Measurements from ENCODE around the gene CBX4.

GRCh38 chr17:79829457-79829856 lies 9.8 kb downstream of the CBX4 start:
- TF ChIP-seq CTCF (conservative IDR thresholded peaks at IDR 0.05; ENCODE audit: low read depth, low read length) (no peak), EZH2 (IDR thresholded peaks at IDR 0.05; ENCODE audit: low read length, unreplicated experiment) (no peak), EZH2phosphoT487 (IDR thresholded peaks at IDR 0.05; ENCODE audit: borderline replicate concordance, low read length) (no peak)

Measured in PC-3 (cell line).